ENCODE measurements around the gene WDR1. TPM values are rescaled to one million over a fixed set of nuclear protein-coding genes. Genes with fewer than 3 reads are reported as not detected.
A peak's percentile ranks its signal among the peaks of the same experiment; 100 is the strongest.

WDR1 gene
- total RNA-seq, 1 experiment from 2014 or later, result 189 TPM

DNA sequence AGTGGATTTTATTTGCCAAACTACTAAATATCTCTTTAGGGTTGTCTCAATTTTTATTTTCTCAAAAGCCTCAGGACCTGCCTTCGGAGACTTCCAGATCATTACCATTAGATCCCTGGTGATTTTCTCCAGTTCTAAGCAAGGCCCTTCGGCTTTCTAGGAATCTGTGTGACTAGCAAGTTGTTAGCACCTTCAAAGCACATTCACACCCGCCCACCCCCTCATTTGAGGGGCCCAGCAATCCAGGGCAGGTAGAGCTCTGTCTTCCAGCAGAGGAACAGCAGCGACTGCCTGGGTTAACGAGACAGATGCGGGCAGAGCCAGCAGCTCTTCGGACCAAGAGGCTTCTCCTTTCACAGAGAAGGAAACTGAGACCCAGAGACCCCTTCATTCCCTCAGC lies 2.0 kb downstream of the WDR1 start:
- no peak for DNase-seq (ENCODE audit: low spot score)

DNA sequence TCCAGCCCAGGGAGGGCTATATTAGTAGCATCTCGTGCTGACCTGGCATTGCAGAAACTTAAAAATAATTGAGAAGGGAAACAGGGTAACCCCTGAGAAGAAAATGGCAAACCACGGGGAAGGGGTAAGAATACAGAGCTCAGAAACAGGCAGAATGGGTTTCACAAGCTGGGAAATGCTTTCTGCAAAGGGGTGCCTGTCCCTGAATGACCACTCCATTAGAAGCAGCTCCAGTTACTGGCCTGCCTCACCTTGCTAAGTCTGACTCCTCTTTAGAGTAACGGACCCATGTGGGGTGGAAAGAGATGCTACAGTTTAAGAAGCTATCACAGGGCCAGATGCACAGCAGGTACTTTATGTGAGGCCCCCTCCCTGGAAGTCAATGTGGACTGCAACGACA lies 2.5 kb downstream of the WDR1 start:
- DNase-seq (ENCODE audit: low spot score), result no peak

DNA sequence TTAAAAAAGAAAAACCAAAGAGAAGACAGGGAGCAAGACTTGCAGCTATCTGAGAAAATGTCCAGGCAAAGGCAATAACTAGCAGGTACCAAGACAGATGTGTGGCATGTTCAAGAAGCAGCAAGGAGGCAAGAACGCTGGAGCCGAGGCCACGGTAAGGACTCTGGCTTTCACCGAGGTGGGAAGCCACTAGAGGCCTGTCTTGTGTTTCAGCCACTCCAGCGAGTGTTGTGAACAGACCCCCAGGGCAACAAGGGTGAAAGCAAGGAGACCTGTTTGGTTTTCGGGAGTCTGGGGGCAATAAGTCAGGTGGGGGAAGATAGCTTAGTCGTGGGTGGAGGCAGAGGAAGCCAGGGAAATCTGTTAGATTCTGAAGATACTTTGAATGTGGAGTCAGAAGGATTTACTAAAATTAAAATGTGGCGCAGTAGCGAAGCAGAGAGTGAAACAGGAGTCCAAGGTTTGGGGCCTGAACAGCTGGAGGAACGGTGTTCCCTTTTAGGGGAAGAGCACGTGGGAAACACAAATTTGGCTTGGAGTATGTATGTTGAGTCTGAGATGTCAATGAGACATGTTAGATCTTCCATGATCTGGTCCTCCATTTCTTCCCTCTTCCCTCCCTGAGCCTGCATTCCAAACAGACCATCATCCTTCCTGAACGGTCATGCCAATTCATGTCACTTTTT lies 3.1 kb downstream of the WDR1 start:
- no peak for DNase-seq (ENCODE audit: low spot score)

DNA sequence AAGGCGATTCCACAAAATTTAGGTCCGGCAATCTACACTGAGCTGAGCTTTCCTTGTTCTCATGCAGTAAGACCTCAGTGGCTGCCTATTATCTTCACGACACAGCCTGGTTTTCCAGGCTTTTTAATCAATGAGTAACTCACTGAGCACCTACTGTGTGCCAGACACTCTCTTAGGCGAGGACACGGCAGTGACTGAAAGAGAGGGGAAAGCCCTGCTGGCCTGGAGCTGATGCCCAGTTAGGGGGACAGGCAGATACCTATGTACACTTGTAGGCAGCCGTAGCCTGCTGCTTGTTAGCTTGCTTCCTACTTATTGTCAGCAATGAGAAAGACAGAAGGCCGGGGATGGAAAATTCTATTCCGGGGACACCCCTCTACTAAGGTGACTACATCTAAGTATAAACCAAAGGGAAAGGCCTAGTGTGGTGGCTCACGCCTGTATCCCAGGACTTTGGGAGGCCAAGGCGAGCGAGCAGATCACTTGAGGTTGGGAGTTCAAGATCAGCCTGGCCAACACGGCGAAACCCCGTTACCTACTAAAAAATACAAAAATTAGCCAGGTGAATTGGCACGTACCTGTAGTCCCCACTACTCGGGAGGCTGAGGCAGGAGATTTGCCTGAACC lies 3.8 kb downstream of the WDR1 start:
- no peak for DNase-seq (ENCODE audit: low spot score)

- no peak for DNase-seq (ENCODE audit: low spot score)
Measured at GRCh38 chr4:10111067-10111801, 5.4 kb downstream of the WDR1 start.

GRCh38 chr4:10109995-10110670 lies 6.5 kb downstream of the WDR1 start:
- no peak for DNase-seq (ENCODE audit: low spot score)

DNA sequence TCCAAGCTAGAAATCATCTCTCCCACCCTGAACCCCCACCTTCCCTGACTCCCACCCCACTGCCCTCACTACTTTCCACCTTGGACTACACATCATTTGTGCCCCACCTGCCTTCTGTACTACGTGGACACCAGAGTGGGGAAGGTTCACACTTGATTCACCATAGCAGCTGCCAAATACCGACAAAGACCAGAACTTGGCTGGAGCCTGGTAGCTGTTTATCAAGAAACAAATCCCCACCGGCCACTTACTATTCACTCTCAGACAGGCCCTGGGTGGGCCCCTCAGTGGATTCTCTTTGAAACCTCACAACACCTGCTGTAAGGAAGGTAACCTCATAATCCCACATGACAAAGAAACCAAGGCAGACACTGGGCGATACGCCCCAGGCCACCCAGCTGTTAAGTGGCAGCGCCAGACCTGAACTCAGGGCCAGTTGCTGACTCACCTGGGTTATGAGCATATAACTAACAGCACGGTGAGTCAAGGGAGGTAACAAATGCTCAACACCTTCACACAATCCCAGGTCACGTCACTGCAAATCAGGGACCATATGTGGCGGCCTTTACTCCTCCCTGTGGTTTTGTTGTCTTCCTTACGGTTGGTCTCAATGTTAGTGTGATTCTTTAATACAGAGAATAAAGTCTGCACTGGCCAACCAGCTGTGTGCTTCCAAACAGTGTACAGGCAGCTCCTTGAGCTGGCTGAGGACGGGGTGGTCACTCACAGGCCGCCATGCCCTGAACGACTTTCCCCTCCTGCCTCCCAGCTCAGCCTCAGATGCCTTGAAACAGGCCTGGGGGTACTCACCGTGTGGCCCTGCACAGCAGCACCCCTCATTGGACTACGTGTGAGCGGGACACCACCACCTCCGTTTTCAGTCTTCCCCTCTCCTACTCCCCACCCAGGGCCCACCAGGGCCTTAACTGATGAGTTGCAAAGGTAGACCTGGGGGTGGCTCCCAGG lies 7.5 kb downstream of the WDR1 start:
- no peak for DNase-seq (ENCODE audit: low spot score)

GRCh38 chr4:10108391-10108790 lies 8.2 kb downstream of the WDR1 start:
- no peak for DNase-seq (ENCODE audit: low spot score)

- peak; percentile 39 for DNase-seq (ENCODE audit: low spot score)
Measured at GRCh38 chr4:10107111-10108091, 9.2 kb downstream of the WDR1 start.

DNA sequence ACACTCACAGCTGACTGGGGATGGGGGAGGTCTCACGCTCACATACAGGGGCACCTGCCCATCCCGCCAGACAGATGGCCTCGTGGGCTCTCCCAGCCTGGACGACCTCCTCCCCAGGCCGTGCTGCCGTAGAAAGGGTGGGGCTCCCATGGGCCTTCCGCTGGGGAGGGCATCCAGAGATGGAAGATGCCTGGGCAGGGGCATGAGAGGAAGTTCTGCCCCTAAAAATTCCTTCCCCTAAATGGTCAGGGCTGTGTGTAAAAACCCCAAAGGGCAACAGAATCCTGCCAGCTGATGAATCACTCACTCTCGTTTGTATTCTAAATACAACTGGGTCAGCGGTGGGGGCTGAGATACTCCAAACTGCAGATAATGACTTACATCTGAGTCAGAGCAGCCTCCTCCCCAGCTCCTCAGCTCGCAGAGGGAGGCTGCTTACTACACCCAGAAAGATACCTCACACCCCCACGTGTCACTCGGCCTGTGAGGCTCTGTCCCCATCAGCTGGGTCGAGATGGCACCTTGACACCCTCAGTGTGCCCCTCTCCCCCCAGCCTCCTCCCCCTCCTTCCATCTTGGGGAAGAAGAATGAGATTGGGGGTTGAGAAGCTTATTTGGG lies 10.1 kb downstream of the WDR1 start:
- peak; percentile 98 for DNase-seq (ENCODE audit: low spot score)

DNA sequence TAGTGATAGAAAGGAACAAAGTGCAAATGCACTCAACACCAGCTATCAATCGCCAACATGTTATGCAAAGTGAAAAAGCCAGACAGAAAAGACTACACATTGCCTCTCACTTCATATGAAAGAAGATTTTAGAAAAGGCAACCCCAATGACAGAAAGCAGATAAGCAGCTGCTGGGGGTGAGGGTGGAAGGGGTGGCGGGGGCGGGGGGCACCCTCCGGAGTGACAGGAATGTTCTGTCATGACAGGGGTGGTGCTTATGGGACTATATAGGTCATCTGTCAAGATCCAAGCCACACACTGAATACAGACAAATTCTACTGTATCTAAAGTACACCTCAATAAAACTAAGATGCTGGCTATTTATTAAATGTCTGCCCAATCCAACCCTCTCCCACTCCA lies 10.7 kb downstream of the WDR1 start:
- DNase-seq (ENCODE audit: low spot score), result no peak

DNA sequence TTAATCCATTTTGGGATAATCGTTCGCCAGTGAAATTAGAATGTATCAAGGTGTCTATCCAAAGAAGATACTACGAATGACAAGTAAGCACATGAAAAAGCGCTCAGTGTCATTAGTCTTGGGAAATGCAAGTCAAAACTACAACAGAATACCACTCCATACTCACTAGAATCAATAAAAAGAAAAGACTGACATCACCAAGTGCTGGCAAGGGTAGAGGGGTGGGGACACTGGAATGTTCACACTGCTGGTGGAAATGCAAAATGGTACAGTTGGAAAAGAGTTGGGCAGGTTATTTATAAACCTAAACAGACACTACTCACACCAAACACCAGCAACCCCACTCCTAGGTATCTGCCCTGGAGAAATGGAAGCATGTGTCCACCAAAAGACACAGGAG lies 11.2 kb downstream of the WDR1 start:
- no peak for DNase-seq (ENCODE audit: low spot score)

DNA sequence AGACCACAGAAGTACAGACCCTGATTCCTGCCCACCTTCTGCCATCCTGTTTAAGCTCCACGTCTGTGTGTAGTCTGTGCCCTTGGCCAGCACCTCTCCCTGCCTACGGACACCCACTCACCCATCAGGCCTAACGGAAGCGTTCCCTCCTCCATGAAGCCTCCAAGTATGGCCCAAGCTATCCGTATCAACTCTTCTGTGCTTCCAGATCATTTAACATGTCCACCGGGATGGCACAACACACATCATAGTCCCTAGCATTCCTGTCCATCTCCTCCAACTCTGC lies 11.7 kb downstream of the WDR1 start:
- no peak for DNase-seq (ENCODE audit: low spot score)

DNA sequence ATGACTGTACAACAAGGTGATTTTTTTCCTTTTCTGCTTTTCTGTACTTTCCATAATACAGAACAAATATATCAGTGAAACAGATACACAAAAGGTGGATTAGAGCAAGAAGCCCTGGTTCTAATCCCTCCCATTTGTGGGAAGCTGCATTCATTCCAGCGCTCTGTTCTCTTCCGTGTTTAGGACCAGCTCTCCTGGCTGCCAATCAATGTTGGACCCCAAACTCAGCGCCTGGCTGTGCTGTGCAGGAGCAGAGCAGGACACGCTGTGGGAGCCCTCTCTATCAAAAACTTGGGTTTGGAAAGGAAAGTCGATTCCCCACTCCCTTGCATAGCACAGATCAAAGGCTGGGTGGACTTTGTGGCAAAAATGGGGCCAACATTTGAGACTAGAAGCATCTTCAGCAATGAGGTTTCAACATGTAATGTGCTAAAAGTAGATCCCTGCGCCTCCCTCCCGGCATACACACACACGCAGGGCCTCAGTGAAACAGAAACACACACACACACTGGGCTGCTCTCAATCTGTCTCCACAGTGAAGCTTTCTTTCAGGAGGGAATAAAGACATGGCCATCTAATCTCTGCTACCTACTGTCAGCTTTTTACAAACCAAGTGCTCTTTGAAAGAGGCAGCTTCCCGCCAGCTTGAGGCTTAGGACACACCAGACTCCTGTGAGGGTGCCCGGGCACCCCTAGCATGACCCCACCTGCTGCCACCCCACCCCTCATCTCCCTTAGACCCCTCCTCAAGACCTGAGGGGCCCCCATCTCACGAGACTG lies 12.2 kb downstream of the WDR1 start:
- DNase-seq (ENCODE audit: low spot score), result no peak

- no peak for DNase-seq (ENCODE audit: low spot score)
Measured at GRCh38 chr4:10102474-10103332, 13.9 kb downstream of the WDR1 start.

DNA sequence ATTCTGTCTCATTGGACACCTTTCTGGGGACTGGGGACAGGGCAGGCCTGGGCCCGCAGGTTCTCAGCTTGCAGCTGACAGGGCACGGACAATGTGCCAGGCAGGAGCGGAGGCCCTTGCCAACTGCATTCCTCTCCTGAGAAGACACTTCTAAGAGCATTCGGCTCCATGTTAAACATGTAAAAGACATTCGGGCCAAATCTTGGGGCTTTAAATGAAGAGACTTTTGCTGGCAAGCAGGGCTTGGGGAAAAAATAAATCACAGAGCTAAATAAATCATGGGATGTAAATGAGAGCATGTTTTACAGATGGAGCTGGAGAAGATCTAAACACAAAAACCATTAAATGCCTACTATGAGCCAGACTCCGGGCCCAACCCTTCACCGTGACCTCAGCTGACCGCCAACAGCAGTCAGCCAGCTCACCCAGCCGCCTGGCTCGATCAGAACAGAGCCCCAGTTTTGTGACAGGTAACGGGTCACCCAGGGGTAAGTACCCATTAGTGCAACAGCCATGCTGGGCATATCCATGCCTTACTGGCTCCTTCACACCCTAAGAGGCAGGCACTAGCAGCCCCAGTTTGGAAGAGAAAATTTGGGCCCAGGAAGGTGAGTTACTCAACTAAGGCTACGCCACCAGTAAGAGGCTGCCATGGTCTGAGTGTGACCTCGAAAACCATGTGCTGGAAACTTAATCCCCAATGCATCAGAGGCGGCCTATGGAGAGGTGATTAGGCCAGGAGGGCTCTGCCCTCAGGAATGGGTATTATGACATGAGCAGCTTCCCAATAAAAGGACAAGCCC lies 14.7 kb downstream of the WDR1 start:
- DNase-seq (ENCODE audit: low spot score), result no peak

GRCh38 chr4:10100734-10101216 lies 15.8 kb downstream of the WDR1 start:
- no peak for DNase-seq (ENCODE audit: low spot score)

Measured in H4 (cell line).